Embryonic facial prominence (tissue), 1 donor: Measurements from ENCODE around the gene C10orf62.
A peak's percentile ranks its signal among the peaks of the same experiment; 100 is the strongest.
"Not testable (repeated sequence)": the region's sequence is repeated elsewhere in the genome, so short reads cannot be mapped to it uniquely, and the experiment has no call there.

Experiments used
- DNase-seq: peaks from one replicate; pipeline ENCODE4 v3.0.0-alpha.2; 2016; ENCODE audit errors: extremely low spot score

The C10orf62 gene

DNA sequence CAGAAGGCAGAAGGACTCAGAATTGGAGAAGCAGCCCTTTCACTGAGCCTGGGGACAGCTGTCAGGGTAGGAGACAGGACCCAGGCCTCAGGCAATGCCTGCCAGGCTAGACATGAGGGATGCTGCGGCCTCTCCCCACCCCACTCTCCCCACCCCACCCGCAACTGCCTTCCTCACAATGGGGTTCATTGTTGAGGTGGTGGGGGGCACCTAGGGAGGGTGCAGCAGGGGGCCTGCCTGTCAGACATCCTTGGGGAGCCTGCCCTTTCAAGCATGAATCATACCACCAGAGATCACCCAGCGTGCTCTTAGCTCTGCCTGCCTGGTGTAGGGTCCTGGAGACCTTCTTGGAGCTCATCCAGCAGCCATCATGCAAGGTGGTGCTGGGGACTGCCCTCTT lies at the start of gene C10orf62:
Gene C10orf62, plus strand, starts transcription at position 243 of the 400 bp plus-strand sequence. CDS start 177 bp downstream, outside the sequence.
- no peak for DNase-seq

DNA sequence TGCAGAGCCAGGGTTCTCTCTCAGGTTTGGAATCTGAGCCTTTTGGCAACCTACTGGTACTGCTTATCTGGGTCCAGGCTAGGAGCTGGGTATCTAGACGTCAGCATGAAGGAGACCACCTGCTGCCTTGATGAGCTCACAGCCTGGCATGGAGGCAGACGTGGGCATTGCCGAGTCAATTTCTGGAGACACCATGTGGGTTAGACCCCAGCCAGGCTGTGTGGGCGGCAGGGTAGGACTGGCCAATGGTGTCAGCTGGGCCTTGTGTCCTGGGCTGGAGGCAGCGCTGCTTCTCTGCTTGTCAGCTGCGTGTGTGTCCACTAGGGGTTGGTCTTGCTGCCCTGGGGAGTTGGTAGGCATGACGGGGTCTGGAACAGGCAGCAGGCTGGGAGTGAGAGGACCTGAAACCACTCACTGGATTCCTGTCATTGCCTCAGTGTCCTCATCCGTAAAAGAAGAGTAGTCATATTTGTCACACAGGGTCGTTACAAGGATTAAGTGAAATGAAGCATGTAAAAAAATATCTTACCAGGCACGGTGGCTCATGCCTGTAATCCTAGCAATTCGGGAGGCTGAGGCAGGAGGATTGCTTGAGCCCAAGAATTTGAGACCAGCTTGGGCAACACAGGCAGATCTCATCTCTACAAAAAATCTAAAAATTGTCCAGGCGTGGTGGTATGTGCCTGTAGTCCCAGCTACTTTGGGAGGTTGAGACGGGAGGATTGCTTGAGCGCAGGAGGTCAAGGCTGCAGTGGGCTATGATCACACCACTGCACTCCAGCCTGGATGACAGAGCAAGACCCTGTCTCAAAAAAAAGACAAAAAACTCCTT lies 48.6 kb upstream of the C10orf62 start:
- no peak for DNase-seq

- DNase-seq = peak; percentile 28
These were observed 47.1 kb upstream of the C10orf62 start for GRCh38 chr10:97542169-97543024.

GRCh38 chr10:97543025-97543546 lies 46.4 kb upstream of the C10orf62 start:
- DNase-seq = no peak

GRCh38 chr10:97546456-97547270 lies 42.9 kb upstream of the C10orf62 start:
- DNase-seq = no peak

- DNase-seq = no peak
These were observed 42.3 kb upstream of the C10orf62 start for GRCh38 chr10:97547271-97547600.

DNA sequence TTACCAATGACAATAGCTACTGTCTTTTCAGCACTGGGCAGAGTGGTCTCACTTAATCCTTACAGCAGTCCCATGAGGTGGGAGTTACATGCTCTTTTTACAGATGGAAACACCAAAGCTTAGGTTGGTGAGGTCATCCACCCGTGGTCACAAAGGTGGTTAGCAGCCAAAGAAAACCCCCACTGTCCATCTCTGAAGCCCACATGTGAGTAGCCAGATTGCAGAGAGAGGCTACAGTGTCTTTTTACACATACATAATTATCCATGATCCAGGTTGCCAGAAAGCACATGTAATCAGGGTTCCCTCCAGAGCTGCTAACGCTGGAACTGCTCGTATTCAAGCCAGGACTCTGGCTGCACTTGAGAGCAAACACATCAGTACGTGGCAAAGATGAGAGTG lies 41.6 kb upstream of the C10orf62 start:
- DNase-seq = no peak

DNA sequence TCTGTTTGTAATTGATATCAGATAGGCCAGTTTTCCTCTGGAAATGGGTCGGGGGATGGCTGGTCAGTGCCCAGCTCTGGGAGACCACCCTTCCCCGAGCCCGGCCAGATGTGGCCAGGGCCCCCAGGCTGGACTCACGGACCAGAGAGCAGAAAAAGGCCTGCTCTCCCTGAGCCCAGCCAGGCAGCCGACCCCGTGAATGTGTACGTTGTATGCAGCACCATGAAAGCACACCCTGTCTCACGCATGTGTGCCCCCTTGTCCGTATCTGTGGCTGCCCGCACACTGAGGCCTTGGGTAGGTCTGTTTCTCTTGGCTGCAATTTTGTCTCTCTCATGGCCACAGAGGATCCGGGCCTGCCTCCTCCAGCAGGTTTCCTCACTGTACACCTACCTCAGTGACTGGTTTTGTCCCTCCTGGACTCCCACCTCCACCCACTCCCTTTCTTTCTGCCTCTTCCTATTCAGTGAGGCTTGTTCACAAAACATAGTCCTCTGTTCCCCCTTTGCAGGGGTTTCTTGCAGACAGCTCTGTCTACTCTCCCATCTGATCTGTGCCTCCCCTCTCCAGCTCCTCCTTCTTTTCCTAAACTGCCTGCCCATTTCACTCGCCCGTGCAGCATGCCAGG lies 40.6 kb upstream of the C10orf62 start:
- DNase-seq = no peak

- DNase-seq = no peak
These were observed 39.8 kb upstream of the C10orf62 start for GRCh38 chr10:97549587-97550322.

GRCh38 chr10:97550336-97551149 lies 39.0 kb upstream of the C10orf62 start:
- DNase-seq = no peak

GRCh38 chr10:97551271-97551670 lies 38.2 kb upstream of the C10orf62 start:
- no peak for DNase-seq

GRCh38 chr10:97553575-97554031 lies 35.9 kb upstream of the C10orf62 start:
- no peak for DNase-seq

GRCh38 chr10:97554336-97554735 lies 35.2 kb upstream of the C10orf62 start:
- DNase-seq = not testable (repeated sequence)

DNA sequence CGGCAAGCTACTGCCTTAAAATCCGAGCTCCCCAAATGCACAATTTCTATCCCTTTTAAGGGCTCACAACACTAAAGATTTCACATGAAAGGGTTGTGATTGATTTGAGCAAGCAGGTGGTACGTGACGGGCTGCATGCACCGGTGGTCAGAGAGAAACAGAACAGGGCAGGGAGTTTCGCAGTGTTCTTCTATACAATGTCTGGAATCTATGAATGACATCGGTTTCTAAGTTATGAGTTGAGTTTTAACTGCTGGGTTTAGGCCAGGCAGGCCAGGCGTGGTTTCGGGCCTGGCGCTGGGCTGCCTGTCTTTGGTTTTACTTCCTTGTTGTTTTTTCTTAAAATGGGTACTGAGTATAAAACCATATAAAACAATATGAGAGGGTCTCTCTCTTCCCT lies 34.0 kb upstream of the C10orf62 start:
- not testable (repeated sequence) for DNase-seq

DNA sequence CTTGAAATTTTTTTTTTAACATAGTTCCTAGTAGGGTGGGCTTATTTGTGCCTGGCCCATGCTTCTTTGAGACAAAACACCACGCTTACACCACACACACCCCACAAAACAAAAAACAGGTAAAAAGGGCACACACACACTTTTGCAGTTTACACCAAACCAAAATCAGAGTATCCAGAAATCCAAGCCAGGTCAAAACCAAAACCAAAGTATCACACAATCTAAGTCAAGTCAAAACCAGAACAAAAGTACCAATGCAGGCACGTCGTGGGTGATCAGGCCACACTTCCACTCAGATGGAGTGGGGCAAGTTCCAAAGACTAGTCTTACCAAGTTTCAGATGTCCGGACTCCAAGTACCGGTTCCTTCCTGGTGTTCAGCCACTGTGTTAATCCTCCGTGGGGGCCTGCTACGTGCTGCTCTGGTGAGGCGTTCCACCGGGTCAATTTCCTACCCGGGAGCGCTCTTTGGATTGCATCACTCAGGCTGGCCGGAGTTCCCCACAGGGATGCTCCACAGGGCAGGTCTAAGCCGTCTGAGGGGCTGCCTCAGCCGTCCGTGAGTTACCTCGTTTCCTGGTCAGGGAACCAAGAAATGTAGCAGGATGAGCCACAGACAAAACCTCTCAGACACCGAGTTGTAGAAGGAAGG lies 28.7 kb upstream of the C10orf62 start:
- DNase-seq = not testable (repeated sequence)

DNA sequence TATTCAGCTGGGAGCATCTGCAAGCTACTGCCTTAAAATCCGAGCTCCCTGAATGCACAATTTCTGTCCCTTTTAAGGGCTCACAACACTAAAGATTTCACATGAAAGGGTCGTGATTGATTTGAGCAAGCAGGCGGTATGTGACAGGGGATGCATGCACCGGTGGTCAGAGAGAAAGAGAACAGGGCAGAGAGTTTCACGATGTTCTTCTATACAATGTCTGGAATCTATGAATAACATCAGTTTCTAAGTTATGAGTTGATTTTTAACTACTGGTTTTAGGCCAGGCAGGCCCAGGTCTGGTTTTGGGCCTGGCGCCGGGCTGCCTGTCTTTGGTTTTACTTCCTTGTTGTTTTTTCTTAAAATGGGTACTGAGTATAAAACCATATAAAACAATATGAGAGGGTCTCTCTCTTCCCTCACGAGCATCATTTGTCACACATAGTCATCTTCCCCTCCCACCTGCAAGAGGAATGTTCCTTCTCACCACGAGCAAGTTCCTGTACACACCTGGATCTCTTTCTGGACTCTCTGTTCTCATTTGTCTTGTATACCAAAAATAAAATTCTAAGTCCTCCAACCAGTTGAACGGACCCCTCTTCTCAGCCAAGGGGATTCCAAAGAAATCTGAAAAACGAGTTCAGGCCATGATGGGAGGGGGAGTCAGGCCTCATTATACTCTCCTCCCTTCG lies 28.0 kb upstream of the C10orf62 start:
- not testable (repeated sequence) for DNase-seq

- DNase-seq = not testable (repeated sequence)
These were observed 27.2 kb upstream of the C10orf62 start for GRCh38 chr10:97562329-97562728.

DNA sequence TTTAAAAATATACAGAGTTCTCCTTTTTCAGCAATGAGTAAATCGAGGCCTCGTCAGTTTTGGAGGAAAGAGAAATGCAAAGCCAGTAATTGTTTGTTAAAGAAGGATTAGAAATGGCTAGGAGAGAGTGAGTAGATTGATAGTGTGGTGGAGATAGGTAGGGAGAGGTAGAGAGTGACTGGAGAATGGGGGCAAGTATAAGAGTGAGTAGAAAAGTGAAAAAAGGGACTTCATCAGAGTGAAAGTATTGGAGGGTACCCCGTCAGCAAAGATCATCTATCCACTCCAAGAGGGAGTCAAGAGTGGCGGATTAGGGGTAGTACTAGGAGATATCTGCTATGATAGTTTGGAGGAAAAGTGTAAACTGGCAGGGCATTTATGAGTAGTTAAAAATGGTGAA lies 26.2 kb upstream of the C10orf62 start:
- DNase-seq = no peak
